Measurements from ENCODE around the gene VPS41. TPM values are rescaled to one million over a fixed set of nuclear protein-coding genes. Genes with fewer than 3 reads are reported as not detected.

VPS41 gene
- total RNA-seq, 1 donor from 2014 or later: 125 TPM

DNA sequence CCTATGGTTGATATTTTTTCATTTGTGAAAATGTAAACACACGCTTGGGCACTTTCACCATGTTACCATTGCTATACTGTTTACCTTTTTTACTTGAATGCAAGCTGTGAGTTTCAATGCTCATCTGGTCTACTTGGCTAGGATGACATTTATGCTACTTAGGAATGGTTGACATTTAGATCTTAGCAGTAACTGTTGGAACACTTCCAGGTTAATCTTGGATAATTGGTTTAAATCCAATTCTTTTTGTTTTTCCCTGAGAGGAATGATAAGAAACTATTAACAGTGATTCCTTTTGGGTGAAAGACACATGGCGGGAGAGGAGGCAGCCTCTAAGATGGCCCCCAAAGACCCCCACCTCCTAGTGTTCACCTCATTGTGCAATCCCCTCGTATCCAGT, 226.4 kb downstream of the VPS41 start:
- Mint-ChIP-seq H3K27me3 (no peaks in the 10 kb centered on the region), H3K9me3 (ENCODE audit: low read depth) (peaks cover 4% of the 10 kb centered on the region), H3K4me1 (ENCODE audit: low read depth) (no peaks in the 10 kb centered on the region), H3K36me3 (ENCODE audit: insufficient read depth) (no peaks in the 10 kb centered on the region), H3K27ac (no peak overlapping the region), H3K4me3 (ENCODE audit: low read depth) (no peak overlapping the region)
- no peak for TF ChIP-seq CTCF (IDR thresholded peaks at IDR 0.05; ENCODE audit: unreplicated experiment)
- DNase-seq (ENCODE audit: low spot score, unreplicated experiment): no peak

GRCh38 chr7:38681882-38682281, 227.1 kb downstream of the VPS41 start:
- Mint-ChIP-seq H3K4me3 (ENCODE audit: low read depth) (no peak overlapping the region), H3K4me1 (ENCODE audit: low read depth) (no peaks in the 10 kb centered on the region), H3K9me3 (ENCODE audit: low read depth) (peaks cover 4% of the 10 kb centered on the region), H3K27me3 (no peaks in the 10 kb centered on the region), H3K36me3 (ENCODE audit: insufficient read depth) (no peaks in the 10 kb centered on the region), H3K27ac (no peak overlapping the region)
- DNase-seq (ENCODE audit: low spot score, unreplicated experiment): no peak
- TF ChIP-seq CTCF (IDR thresholded peaks at IDR 0.05; ENCODE audit: unreplicated experiment): no peak

- no peak overlapping the region for H3K27ac Mint-ChIP-seq
- no peaks in the 10 kb centered on the region for H3K36me3 Mint-ChIP-seq (ENCODE audit: insufficient read depth)
- H3K4me1 Mint-ChIP-seq (ENCODE audit: low read depth): peaks cover 2% of the 10 kb centered on the region
- no peak overlapping the region for H3K4me3 Mint-ChIP-seq (ENCODE audit: low read depth)
- no peak for DNase-seq (ENCODE audit: low spot score, unreplicated experiment)
- TF ChIP-seq CTCF (IDR thresholded peaks at IDR 0.05; ENCODE audit: unreplicated experiment): no peak
- H3K9me3 Mint-ChIP-seq (ENCODE audit: low read depth): no peaks in the 10 kb centered on the region
- H3K27me3 Mint-ChIP-seq: peaks cover 4% of the 10 kb centered on the region
Measured at GRCh38 chr7:38679419-38679818, 229.6 kb downstream of the VPS41 start.

- Mint-ChIP-seq H3K27ac (no peak overlapping the region), H3K4me3 (ENCODE audit: low read depth) (no peak overlapping the region), H3K36me3 (ENCODE audit: insufficient read depth) (no peaks in the 10 kb centered on the region), H3K4me1 (ENCODE audit: low read depth) (peaks cover 2% of the 10 kb centered on the region), H3K9me3 (ENCODE audit: low read depth) (no peaks in the 10 kb centered on the region), H3K27me3 (peaks cover 5% of the 10 kb centered on the region)
- TF ChIP-seq CTCF (IDR thresholded peaks at IDR 0.05; ENCODE audit: unreplicated experiment): no peak
- DNase-seq (ENCODE audit: low spot score, unreplicated experiment): no peak
Measured at GRCh38 chr7:38678698-38679054, 230.3 kb downstream of the VPS41 start.

DNA sequence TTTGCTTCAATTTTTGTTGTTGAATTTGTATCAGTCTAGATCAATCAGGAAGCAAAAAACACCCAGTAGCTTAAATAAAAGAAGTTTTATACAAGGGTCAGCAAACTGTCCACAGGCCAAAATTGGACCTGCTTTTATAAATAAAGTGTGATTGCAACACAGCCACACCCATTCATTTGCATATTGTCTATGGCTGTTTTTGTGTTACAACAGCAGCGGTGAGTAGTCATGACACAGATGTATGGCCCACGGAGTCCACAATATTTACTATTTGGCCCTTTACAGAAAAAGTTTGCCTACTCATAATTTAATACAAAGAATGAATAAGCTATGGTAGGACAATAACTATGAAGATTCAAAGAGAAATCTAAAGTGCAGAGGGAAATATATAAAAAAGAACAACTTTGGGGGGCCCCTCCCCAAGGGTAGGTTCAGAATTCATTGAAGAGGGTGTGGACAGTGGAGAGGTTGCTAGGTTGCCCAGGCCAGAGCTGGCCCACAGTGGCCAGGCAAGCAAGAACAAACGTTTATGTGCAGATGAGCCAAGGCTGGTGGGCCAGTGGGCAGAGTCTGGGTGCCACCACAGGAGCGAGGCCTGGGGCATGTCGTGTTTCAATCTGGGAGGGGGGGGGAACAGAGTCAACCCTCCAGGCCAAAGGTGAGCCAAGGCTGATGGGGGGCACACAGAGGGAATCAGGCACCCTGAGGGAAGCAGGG, 230.9 kb downstream of the VPS41 start:
- Mint-ChIP-seq H3K27ac (no peak overlapping the region), H3K4me3 (ENCODE audit: low read depth) (no peak overlapping the region), H3K27me3 (peaks cover 5% of the 10 kb centered on the region), H3K4me1 (ENCODE audit: low read depth) (peaks cover 2% of the 10 kb centered on the region), H3K9me3 (ENCODE audit: low read depth) (no peaks in the 10 kb centered on the region), H3K36me3 (ENCODE audit: insufficient read depth) (no peaks in the 10 kb centered on the region)
- TF ChIP-seq CTCF (IDR thresholded peaks at IDR 0.05; ENCODE audit: unreplicated experiment): no peak
- no peak for DNase-seq (ENCODE audit: low spot score, unreplicated experiment)
